Gastroesophageal sphincter (tissue), 3 donors: ENCODE data around the gene MS4A10.

ENCODE experiments used
- EP300 ChIP-seq: sonication (generic); formaldehyde crosslinking; IDR thresholded peaks from one replicate; pipeline ENCODE4 v1.6.1; 2017; ENCODE audit warnings: antibody characterized with exemption, mild to moderate bottlenecking
- POLR2A ChIP-seq, 2 donors: fragments of 450-650 bp; IDR thresholded peaks; one replicate each; pipeline ENCODE4 v1.6.1; 2017; ENCODE audit warnings: antibody characterized with exemption in 2 of 2, mild to moderate bottlenecking in 2 of 2, moderate library complexity in 1 of 2
- POLR2AphosphoS5 ChIP-seq: sonication (generic); formaldehyde crosslinking; IDR thresholded peaks from one replicate; pipeline ENCODE4 v1.6.1; 2017; ENCODE audit warnings: antibody characterized with exemption
- TF ChIP-seq, protein P1 (sequence below), 4 experiments: fragments of 200-600 bp in 2 of 4; fragments of 450-650 bp in 2 of 4; sonication (generic) in 1 of 4; IDR thresholded peaks; one replicate each; pipeline ENCODE4 v1.5.1; 2017 to 2019; ENCODE audit warnings: antibody characterized with exemption in 4 of 4, mild to moderate bottlenecking in 2 of 4, moderate library complexity in 2 of 4

DNA sequence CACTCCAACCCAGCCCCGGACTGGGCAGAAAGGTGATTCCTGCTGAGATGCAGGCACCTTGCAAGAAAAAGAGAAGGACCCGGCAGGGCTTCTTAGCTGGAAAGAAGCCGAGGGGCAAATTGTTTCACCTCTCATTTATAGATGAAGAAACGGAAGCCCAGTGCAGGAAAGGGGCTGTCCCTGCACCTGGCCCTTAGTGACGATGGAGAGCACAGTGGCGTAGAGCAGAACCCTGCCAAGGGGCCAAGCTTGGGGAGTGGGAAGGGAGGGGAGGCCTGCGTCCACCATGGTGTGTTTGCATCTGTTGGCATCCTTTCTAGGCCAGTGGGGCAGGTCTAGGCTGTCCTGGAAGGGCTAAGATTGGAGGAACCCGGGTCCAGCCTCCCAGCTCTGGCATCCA is 36.3 kb upstream of the MS4A10 start:
- no peak for TF ChIP-seq POLR2A (IDR thresholded peaks at IDR 0.05)
- TF ChIP-seq, protein P1, sequence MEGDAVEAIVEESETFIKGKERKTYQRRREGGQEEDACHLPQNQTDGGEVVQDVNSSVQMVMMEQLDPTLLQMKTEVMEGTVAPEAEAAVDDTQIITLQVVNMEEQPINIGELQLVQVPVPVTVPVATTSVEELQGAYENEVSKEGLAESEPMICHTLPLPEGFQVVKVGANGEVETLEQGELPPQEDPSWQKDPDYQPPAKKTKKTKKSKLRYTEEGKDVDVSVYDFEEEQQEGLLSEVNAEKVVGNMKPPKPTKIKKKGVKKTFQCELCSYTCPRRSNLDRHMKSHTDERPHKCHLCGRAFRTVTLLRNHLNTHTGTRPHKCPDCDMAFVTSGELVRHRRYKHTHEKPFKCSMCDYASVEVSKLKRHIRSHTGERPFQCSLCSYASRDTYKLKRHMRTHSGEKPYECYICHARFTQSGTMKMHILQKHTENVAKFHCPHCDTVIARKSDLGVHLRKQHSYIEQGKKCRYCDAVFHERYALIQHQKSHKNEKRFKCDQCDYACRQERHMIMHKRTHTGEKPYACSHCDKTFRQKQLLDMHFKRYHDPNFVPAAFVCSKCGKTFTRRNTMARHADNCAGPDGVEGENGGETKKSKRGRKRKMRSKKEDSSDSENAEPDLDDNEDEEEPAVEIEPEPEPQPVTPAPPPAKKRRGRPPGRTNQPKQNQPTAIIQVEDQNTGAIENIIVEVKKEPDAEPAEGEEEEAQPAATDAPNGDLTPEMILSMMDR (IDR thresholded peaks at IDR 0.05) = no peak
- no peak for TF ChIP-seq EP300
- no peak for TF ChIP-seq POLR2AphosphoS5
